Ovary (tissue), 3 donors: Measurements from ENCODE around the gene FBXW7.

ENCODE experiments used
- POLR2A ChIP-seq: fragments of 450-650 bp; IDR thresholded peaks from one replicate; pipeline ENCODE4 v1.6.1; 2017; ENCODE audit warnings: antibody characterized with exemption, mild to moderate bottlenecking, moderate library complexity
- TF ChIP-seq, protein P1 (sequence below), 3 donors: fragments of 450-650 bp in 2 of 3; fragments of 200-600 bp in 1 of 3; IDR thresholded peaks; one replicate each; pipeline versions ENCODE4 v1.5.1 to v1.8.0; 2016 to 2022; ENCODE audit warnings: antibody characterized with exemption in 3 of 3, mild to moderate bottlenecking in 1 of 3
- donor health status: DM: no; HTN: no; CAD: no.

DNA sequence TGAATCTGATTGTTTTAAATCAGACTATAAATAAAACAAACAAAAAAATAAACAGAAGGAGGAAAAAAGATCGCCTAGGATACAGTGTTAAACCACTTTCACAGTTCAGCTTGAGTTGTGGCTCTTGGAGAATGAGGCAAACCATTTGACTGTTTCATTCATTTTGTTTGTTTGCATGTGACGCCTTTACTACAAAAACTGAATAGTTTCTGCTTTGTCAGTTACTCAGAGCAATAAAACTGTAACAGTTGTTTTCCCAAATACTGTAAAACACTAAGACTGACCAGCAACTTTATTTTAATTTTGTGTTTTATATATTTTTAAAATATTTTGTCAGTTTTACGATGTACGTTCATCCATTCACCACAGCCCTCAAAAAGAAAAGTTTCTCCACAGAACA lies 214.5 kb downstream of the FBXW7 start:
- TF ChIP-seq, protein P1, sequence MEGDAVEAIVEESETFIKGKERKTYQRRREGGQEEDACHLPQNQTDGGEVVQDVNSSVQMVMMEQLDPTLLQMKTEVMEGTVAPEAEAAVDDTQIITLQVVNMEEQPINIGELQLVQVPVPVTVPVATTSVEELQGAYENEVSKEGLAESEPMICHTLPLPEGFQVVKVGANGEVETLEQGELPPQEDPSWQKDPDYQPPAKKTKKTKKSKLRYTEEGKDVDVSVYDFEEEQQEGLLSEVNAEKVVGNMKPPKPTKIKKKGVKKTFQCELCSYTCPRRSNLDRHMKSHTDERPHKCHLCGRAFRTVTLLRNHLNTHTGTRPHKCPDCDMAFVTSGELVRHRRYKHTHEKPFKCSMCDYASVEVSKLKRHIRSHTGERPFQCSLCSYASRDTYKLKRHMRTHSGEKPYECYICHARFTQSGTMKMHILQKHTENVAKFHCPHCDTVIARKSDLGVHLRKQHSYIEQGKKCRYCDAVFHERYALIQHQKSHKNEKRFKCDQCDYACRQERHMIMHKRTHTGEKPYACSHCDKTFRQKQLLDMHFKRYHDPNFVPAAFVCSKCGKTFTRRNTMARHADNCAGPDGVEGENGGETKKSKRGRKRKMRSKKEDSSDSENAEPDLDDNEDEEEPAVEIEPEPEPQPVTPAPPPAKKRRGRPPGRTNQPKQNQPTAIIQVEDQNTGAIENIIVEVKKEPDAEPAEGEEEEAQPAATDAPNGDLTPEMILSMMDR (IDR thresholded peaks at IDR 0.05) = no peak
- no peak for TF ChIP-seq POLR2A
